HG03378 (cell line): ENCODE data around the gene GATA3.

Experiments used
- ATAC-seq: cut with Tn5 transposase; IDR thresholded peaks from one replicate; pipeline ENCODE4 v1.9.1; 2021; ENCODE audit warnings: mild to moderate bottlenecking, moderate library complexity; ENCODE audit not compliant: unreplicated experiment

GATA3 gene

GRCh38 chr10:8037941-8038894, 16.3 kb upstream of the GATA3 start:
- ATAC-seq, result no peak

DNA sequence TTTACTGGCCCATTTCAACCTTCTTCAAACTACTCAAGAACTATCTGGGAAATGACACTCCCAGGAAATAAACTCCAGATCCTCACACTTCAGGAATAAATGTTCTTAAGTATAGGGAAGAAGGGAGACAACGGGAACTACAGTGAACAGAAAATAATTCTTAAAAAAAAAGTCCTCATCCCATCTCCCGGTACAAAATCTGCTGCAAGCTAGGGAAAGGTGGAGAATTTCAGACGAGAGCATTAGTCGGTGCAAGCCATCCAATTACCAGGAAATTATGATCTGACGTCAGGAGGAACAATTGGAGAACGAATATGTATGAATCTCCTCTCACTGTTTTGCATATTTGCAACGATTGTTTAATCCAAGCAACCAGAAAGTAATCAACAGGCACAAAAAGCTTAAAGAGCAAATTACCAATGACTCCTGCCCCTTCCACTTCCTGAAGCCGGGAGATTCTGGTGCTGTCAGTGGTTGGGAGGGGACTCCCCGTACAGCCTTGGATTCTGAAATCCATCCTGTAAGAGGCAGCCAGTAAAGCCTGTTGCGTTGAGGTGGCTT, 15.1 kb upstream of the GATA3 start:
- no peak for ATAC-seq

- no peak for ATAC-seq
These were observed 13.8 kb upstream of the GATA3 start for GRCh38 chr10:8040651-8041050.

DNA sequence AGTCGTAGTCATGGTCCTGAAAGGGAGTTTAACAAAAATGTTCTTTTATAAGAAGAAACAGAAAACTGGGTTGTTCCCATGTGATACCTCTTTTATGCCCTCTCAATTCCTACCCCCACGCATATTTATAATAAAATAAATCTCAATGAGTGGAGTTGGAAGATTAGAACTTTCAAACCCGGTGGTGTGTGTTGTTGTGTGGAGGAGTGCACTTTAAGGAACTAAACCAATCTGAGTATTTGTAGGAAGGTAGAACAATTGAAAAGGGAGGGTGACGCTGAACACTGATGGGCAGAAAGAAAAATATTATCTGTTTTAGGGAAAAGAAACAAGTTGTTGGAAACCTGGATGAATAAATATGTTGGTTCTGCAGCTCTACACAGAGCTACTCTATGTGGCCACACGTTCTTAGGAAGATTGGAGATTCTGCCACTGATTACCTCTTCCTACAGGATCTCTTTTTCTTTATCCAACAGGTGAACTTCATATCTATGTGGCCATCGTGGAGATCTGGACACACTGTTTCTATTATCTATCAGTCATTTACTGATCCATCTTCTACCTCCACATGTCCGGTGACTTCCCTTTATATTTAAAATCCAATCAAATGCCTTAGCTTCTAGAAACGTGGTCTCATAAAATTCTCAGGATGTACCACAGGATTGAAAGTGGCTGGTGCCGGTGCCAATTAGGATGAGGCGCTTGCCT, 13.1 kb upstream of the GATA3 start:
- ATAC-seq, result no peak

DNA sequence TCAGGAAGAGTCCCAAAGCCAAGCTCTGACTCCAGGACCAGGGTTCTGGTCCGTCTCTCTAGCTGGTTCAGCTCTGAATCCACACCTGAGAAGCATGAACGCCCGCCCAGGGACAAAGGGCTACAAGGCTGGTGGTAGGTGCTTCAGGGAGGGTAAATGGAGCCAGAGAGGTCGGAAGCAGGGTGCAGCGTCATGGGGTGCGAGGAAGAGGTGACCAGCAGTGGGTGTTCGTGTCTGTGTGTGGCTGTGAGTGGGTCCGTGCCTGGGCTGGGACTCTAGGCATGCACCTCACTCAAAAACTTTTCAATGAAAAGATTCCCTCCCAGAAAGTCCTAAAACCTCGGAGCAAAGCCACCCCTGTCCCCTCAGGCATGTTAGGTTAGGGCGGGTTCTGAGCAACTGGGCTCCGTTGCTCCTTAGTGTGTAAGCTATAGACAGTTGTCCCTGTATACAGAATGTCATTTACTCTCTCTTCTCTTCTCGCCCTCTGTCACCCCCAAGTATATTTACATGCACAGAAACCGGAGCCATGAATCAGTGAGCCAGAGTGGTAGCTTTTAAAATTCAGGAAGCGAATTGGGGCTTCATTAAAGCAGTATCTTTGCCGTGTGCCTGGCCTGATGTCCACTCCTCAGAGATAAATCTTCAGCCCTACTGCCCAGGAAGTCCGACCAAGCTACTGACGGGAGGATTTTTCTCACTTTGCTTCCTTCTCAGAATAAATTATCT, 12.3 kb upstream of the GATA3 start:
- no peak for ATAC-seq

DNA sequence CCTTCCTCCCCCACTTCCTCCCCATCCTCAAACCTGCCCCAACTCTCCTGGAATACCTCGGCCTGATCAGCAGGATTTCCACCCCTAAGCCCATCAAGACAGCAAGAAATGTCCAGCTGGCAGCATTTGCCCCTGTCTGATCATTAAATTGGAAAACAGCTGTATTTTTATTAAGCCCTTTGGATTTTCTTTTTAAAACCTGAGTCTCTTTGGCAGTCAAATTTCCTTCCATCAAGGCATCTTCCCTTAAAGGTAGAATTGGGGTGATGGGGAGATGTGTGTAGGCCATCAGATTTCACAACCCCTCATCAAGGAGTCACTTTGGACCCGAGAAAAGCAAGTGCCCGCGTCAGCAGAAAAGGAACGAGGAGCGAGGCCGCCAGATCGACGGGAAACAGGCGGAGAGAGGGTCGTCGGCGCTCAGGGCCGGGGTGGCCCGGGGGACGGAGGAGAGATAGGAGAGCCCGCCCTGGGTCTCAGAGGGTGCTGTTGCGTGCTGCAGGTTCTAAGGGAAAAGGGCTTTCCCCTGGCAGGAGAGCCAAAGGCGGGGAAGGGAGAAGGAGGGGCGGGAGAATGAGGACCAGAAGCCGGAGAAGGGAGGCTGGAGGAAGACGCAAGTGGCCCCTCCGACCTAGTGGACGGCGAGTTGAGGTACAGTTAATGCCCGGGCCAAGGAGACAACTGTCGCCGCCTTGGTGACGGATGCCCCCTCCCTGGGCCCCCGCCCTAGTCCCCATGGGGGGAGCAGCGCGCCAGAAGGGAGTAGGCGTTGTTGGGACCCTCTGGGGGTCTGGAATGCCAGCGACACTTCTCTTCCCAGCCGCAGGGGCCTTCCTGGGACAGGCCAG, 11.5 kb upstream of the GATA3 start:
- no peak for ATAC-seq

- no peak for ATAC-seq
These were observed 10.8 kb upstream of the GATA3 start for GRCh38 chr10:8043569-8044306.

- ATAC-seq, result no peak
These were observed 10.1 kb upstream of the GATA3 start for GRCh38 chr10:8044331-8044907.

DNA sequence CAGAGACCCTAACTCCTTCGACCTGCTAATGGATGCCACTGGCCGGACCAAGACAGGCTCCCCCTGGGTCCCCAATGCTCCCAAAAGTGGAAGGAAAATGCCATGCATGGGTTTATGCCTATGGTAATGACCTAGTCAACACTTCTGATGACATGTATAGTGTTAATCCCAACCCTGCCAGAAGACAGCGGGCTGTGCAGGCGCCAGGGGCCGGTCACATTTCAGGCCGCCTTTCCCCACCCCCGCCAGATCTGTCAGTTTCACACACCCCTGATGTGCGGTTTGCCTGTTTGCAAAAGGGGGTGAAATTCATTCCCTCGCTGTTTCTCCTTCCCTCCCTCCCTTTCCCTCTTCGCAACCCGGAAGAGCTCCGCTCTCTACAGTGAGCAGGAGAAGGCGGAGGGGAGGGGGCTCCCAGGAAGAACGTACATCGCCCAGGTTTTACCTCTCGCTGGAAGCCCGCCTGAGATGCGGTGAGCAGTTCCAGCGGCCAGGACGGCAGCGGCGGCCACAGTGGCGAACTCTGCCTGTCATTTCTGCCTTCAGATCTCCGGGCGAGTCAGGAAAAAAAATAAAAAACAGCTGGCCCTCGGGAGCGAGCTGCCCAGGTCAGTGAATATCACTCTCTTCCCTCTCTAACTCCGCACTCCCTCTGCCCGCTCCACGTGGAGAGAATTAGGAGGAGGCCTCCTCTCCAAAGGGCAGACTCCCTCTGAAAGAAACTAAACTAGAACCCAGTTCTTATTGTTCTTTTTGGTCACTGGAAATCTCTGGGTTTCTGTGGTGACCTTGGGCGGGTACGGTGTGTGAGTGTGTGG, 9.4 kb upstream of the GATA3 start:
- no peak for ATAC-seq

- no peak for ATAC-seq
These were observed 8.6 kb upstream of the GATA3 start for GRCh38 chr10:8045726-8046494.

GRCh38 chr10:8047452-8048280, 6.8 kb upstream of the GATA3 start:
- ATAC-seq, result no peak

DNA sequence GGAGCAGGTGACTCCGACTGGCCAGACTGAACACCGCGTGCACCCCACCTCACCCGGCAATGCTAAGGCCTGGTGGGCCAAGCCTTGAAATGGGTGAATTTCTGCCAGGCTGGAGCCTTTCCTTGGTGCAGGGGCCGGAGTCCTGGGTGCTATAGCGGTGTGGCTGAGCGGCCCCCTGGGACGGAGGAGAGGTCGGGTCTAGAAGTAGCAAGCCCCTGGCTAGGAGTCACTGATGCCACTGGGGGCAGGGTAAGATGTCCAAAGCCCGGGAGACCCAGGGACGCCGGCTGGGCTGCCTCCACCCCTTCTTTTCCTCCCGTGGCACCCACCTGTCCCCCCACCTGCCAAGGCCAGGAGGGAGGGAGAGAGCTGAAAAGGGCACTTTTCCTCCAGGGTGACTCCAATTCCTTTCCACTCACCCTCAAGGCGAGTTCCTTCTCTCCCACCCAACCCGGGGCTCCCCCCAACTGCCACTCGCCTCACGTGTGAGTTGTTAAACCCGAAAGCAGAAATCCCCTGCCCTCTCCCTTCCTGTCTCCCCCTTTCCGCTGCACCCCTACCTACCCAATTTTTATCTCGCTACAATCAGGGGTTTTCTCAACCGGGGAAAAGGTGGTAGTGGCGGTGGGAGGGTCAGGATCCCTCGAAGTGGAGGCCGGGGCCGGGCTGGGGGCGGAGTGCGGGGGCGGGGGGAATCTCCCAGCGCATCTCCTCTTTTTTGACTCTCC, 6.0 kb upstream of the GATA3 start:
- no peak for ATAC-seq

- ATAC-seq, result no peak
These were observed 5.2 kb upstream of the GATA3 start for GRCh38 chr10:8049045-8049864.

DNA sequence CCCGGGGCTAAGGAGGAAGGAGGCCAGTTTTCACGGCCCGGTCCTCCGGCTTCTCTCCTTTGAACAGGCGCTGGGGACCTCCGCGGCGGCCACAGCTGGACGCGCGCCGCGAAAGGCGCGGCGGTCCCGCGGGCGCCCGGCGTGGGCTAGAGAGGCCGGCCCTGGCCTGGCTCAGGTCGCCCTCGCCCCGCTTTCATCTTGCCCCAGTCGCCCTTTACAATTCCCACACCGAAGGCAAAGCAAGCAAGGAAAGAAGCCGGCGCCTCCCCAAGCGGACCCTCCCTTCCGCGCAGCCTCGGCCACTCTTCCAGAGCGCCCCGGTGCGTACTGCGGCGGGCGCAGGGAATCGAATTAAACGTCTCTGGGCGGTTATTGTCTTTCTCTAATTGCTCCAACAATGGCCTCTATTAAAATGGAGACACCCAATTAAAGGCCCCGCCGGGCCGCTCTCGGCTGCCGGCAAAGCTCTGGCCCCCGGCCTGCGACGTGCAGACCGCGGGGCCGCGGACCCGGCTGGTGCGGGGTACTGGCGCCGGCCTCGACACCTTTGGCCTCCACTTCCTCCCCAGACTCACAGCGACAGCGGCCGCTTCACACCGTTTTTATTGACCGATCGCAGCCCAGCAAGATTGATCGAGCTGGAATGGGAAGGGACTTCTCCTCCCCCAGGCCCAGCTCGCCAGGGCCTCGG, 4.5 kb upstream of the GATA3 start:
- no peak for ATAC-seq
